ENCODE measurements around the gene RPS25.

GRCh38 chr11:119021631-119022030 is 3.5 kb upstream of the RPS25 start:
- TF ChIP-seq GATA3 (IDR thresholded peaks at IDR 0.05; ENCODE audit: low read depth, low read length) (no peak), GATA2 (IDR thresholded peaks at IDR 0.05; ENCODE audit: low read depth, low read length) (no peak)
